ENCODE data around the gene SLC25A6.
A peak's percentile ranks its signal among the peaks of the same experiment; 100 is the strongest.
"Not testable (repeated sequence)": the region's sequence is repeated elsewhere in the genome, so short reads cannot be mapped to it uniquely, and the experiment has no call there.

Gene SLC25A6

GRCh38 chrX:1391707-1392375 lies at the start of gene SLC25A6:
Gene SLC25A6 (minus strand): TSS chrX:1392113. CDS start chrX:1392009, 104 bp downstream.
- FAIRE-seq, result no peak
- DNase-seq (ENCODE audit: low spot score), result peak; percentile 88

- FAIRE-seq (no peak), DNase-seq (ENCODE audit: low spot score) (no peak)
Measured at GRCh38 chrX:1440506-1440905, 48.6 kb upstream of the SLC25A6 start.

GRCh38 chrX:1435241-1435895 lies 43.5 kb upstream of the SLC25A6 start:
- FAIRE-seq (no peak), DNase-seq (ENCODE audit: low spot score) (no peak)

- FAIRE-seq, result no peak
Measured at GRCh38 chrX:1434871-1435240, 42.9 kb upstream of the SLC25A6 start.

GRCh38 chrX:1433646-1434357 lies 41.9 kb upstream of the SLC25A6 start:
- DNase-seq (ENCODE audit: low spot score) (no peak), FAIRE-seq (no peak)

More at GRCh38 chrX:1434871-1435240, 42.9 kb upstream of the SLC25A6 start:
- no peak for DNase-seq (ENCODE audit: low spot score)

- FAIRE-seq (no peak), DNase-seq (ENCODE audit: low spot score) (no peak)
Measured at GRCh38 chrX:1430451-1430850, 38.5 kb upstream of the SLC25A6 start.

GRCh38 chrX:1427756-1428155 lies 35.8 kb upstream of the SLC25A6 start:
- FAIRE-seq (no peak), DNase-seq (ENCODE audit: low spot score) (no peak)

GRCh38 chrX:1426321-1426720 lies 34.4 kb upstream of the SLC25A6 start:
- not testable (repeated sequence) for FAIRE-seq; DNase-seq (ENCODE audit: low spot score)

GRCh38 chrX:1425381-1425780 lies 33.5 kb upstream of the SLC25A6 start:
- DNase-seq (ENCODE audit: low spot score) (no peak), FAIRE-seq (no peak)

- no peak for FAIRE-seq
- no peak for DNase-seq (ENCODE audit: low spot score)
Measured at GRCh38 chrX:1424147-1424851, 32.4 kb upstream of the SLC25A6 start.

GRCh38 chrX:1423215-1423614 lies 31.3 kb upstream of the SLC25A6 start:
- no peak for DNase-seq (ENCODE audit: low spot score)
- no peak for FAIRE-seq

GRCh38 chrX:1422135-1422465 lies 30.2 kb upstream of the SLC25A6 start:
- DNase-seq (ENCODE audit: low spot score) (no peak), FAIRE-seq (no peak)

GRCh38 chrX:1421433-1422134 lies 29.7 kb upstream of the SLC25A6 start:
- FAIRE-seq (no peak), DNase-seq (ENCODE audit: low spot score) (no peak)

- no peak for FAIRE-seq
- DNase-seq (ENCODE audit: low spot score), result no peak
Measured at GRCh38 chrX:1420371-1420770, 28.5 kb upstream of the SLC25A6 start.

- no peak for DNase-seq (ENCODE audit: low spot score)
- no peak for FAIRE-seq
Measured at GRCh38 chrX:1419545-1420355, 27.8 kb upstream of the SLC25A6 start.

- DNase-seq (ENCODE audit: low spot score), result no peak
- no peak for FAIRE-seq
Measured at GRCh38 chrX:1418901-1419544, 27.1 kb upstream of the SLC25A6 start.

GRCh38 chrX:1417921-1418771 lies 26.2 kb upstream of the SLC25A6 start:
- no peak for FAIRE-seq
- DNase-seq (ENCODE audit: low spot score), result no peak

- FAIRE-seq, result no peak
- no peak for DNase-seq (ENCODE audit: low spot score)
Measured at GRCh38 chrX:1416965-1417760, 25.2 kb upstream of the SLC25A6 start.
